Measurements from ENCODE around the gene GEMIN5.

Gene GEMIN5

DNA sequence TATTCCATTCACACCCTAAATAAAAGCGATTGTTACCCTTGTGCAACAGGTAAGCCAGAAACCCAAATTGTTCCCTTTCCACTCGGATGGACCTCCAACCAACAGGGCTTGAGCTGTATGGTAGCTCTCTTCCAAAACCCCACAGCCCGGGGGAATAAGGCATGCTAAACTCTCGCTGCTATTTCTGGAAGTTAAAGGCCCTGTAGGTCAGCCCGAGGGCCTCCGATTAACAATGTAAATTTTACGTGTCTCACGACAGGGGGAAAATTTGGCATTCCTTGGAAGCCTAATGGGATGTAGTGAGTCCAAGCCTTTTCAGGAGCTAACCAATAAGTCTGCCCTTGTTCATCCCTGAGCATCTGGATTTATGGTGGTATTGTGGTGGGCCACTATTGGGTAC is 53.6 kb downstream of the GEMIN5 start:
- DNase-seq, result no peak

DNA sequence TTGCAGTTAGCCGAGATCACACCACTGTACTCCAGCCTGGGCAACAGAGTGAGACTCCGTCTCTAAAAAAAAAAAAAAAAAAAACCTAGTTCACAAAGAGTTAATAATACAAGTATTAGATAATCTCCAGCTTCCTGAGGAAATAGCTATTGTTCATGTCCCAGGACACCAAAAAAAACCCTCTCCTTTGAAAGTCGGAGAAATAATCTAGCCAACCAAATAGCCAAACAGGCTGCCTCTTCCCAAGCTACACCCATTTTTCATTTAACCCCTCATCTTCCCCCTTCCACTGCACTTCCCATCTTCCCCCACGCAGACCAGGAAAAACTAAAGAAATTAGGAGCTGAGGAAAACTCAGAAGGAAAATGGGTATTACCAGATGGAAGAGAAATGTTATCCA is 56.0 kb downstream of the GEMIN5 start:
- no peak for DNase-seq

GRCh38 chr5:154878642-154879335 is 59.2 kb downstream of the GEMIN5 start:
- no peak for DNase-seq

GRCh38 chr5:154873791-154874331 is 64.2 kb downstream of the GEMIN5 start:
- no peak for DNase-seq

DNA sequence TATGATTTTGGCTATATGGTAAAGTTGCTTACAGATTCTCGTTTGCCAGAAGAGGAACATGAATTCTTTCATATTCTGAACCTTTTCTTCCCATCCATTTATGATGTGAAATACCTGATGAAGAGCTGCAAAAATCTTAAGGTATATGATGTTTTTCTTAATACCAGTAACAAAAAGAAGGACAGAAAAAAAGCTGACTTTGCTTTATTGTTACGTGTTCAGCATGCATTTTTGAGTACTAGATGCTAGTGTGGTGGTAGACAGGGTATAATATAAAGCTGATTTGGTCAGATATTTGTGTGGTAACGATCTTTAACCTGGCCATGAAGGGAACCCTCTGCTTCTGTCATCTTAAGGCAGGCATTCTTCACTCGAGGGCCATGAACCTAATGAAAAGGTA is 66.3 kb downstream of the GEMIN5 start:
- DNase-seq, result no peak

GRCh38 chr5:154868702-154869101 is 69.3 kb downstream of the GEMIN5 start:
- no peak for DNase-seq

- DNase-seq, result no peak
Measured at GRCh38 chr5:154866841-154867240, 71.2 kb downstream of the GEMIN5 start.

DNA sequence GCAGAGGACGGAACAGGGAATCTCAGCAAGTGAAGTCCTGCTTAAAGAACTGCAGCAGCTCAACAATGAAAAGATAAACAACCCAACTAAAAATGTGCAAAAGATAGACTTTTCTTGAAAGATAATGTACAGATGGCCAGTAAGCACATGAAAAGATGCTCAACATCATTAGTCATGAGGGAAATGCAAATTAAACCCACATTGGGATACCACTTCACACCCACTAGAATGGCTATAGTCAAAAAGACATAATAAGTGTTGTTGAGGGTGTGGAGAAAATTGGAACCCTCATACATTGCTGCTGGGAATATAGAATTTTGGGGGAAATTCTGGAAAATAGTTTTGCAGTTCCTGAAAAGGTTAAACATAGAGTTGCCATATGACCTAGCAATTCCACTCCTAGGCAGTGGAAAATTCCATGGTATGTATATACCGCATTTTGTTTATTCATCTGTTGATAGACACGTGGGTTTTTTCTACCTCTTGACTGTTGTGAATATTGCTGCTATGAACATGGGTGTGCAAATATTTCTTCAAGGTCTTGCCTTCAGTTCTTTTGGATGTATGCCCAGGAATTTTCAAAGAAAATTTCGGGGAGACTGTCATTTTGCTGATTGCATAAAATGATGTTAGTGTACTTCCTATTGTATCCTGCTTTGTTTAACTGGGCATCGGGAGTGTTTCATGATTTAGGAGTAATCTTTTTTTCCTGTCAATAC is 72.4 kb downstream of the GEMIN5 start:
- no peak for DNase-seq

- DNase-seq, result no peak
Measured at GRCh38 chr5:154863291-154864080, 74.5 kb downstream of the GEMIN5 start.

DNA sequence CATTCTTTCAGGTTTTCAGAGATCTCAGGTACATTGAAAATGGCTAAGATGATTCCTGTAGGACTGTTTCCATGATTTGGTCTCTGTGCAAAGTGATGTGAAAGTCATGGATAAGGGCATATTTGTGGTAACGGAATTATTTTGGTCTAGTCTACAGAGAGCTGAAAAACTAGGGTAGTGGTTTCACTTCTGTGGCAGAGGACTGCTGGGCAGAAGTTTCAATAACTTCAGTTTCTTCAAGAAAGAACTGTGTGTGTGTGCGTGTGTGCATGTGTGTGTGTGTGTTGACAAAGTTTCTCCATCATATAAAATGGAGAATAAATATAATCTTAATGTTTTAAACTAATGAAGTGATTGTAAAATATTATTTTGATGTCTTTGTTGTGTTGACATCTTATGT is 75.2 kb downstream of the GEMIN5 start:
- DNase-seq, result no peak

DNA sequence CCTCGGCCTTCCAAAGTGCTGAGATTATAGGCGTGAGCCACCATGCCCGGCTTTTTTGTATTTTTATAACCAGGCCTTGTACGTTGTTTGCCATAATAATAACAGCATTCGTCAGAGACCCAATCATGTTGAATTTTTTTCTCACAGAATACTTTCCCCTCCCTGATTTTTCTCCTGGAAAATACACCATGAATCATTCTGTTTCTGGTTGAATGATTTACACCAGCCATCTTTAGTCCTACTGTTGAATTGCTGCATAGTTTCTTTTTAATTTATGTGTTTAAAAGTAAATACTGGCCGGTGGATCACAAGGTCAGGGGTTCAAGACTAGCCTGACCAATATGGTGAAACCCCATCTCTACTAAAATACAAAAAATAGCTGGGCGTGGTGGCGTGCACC is 76.1 kb downstream of the GEMIN5 start:
- DNase-seq, result no peak

- no peak for DNase-seq
Measured at GRCh38 chr5:154860765-154861164, 77.2 kb downstream of the GEMIN5 start.

DNA sequence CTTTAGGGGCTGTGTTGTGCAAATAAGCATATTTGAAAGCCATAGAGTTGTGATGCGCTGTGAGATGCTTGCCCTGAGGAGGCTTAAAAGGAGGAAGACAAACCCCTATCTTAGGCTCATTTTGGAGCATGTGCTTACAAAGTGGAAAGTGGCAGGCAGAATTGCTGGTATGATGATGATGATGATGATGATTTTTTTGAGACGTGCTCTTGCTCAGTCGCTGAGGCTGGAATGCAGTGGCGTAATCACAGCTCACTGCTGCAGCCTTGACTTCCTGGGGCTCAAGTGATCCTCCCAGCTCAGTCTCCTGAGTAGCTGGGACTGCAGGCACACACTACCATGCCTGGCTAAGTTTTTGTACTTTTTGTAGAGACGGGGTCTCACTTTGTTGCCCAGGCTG is 77.9 kb downstream of the GEMIN5 start:
- DNase-seq, result no peak

GRCh38 chr5:154858972-154859871 is 78.8 kb downstream of the GEMIN5 start:
- DNase-seq, result no peak

- peak; percentile 92 for DNase-seq
Measured at GRCh38 chr5:154858297-154858971, 79.6 kb downstream of the GEMIN5 start, which contains the start of gene CNOT8. Gene CNOT8 (plus strand): TSS chr5:154858627. CDS start chr5:154863279, 4,652 bp downstream.

DNA sequence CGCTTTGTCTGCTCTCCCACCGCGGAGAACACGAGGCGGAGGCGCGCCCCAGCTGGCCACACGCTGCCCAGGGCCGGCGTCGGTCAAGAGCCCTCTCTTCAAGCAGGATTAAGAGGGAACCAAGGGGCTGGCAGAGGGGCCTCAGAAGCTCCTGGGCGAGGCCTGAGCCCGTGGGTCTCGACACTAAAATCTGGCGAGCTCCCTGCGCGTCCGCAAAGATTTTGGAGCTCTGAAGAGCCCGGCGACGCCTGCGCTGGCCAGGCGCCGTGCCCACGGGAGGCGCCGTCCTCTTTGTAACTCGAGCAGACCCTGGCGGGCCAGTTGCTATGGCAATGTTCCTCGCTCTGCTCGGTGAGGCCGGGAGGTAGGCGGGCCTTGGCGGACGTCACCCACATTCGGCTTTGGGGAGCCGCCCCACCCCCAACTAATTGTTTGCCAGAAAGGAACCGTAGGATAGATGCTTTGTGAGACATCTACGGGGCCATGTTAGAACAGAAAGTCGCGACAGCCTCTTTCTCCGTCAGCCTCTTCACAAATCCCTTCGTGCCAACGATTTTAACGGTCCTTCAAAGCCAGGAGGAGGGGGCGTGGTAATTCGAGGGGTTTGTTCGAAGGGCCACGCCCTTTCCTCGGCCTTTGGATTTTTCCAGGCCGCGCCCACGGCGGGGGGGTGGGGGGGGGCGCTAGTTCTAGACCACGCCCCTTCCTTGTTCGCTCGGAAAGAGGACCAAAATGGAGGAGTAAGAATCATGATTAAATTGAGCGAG is 80.3 kb downstream of the GEMIN5 start:
- peak; percentile 91 for DNase-seq

DNA sequence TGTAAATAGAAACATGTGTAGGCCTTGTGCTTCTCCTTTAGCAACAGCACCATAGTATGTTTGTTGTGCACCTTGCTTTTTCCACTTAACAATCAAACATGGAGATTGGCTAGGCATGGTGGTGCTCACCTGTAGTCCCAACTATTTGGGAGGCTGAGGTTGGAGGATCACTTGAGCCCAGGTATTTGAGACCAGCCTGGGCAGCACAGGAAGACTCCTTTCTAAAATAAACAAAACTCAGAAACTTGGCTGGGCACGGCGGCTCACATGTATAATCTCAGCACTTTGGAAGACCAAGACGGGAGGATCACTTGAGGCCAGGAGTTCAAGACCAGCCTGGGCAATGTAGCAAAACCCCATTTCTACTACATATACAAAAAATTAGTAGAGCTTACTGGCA is 86.7 kb downstream of the GEMIN5 start:
- DNase-seq, result no peak

GRCh38 chr5:154850255-154851062 is 87.6 kb downstream of the GEMIN5 start, which contains the start of gene FAXDC2:
Gene FAXDC2 (minus strand): TSS chr5:154850603. CDS start chr5:154838178, 12,425 bp downstream.
- DNase-seq, result no peak

DNA sequence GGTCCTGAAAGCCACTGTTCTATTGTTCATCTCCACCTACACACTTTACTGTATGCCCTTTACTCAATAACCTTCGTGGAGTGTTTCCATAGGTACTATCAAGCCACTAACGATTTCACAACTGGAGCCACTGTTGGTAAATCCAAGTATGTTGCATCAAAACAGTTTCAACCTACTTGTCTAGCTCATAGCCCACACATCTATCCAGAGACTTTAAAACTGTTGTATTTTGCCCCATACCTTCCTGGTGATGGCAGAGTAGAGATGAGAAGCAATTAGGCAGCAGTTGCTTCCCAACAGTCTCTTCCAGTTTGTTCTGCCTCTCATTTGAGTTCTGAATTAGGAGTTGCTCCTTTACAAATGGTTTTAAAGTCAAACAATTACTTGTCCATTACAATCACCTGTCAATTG is 88.2 kb downstream of the GEMIN5 start:
- no peak for DNase-seq

GRCh38 chr5:154849264-154849785 is 88.7 kb downstream of the GEMIN5 start:
- DNase-seq, result no peak
